HG02938 (cell line): ENCODE data around the gene TCHH.
A peak's percentile ranks its signal among the peaks of the same experiment; 100 is the strongest.
"Not testable (repeated sequence)": the region's sequence is repeated elsewhere in the genome, so short reads cannot be mapped to it uniquely, and the experiment has no call there.

Experiments
- ATAC-seq: cut with Tn5 transposase; IDR thresholded peaks from one replicate; pipeline ENCODE4 v1.9.1; 2021; ENCODE audit warnings: mild to moderate bottlenecking, moderate library complexity; ENCODE audit not compliant: unreplicated experiment

The TCHH gene

GRCh38 chr1:152115344-152115743 is at the start of gene TCHH:
Gene TCHH (minus strand): TSS chr1:152115444. CDS start chr1:152114080, 1,364 bp downstream.
- ATAC-seq: no peak

GRCh38 chr1:152164517-152165136 is 49.4 kb upstream of the TCHH start:
- ATAC-seq: no peak

- no peak for ATAC-seq
These were observed 47.7 kb upstream of the TCHH start for GRCh38 chr1:152162792-152163463.

GRCh38 chr1:152160576-152160975 is 45.3 kb upstream of the TCHH start:
- ATAC-seq: no peak

- ATAC-seq: no peak
These were observed 43.9 kb upstream of the TCHH start, which contains the start of gene RPTN for GRCh38 chr1:152159144-152159543. Gene RPTN (minus strand): TSS chr1:152159228. CDS start chr1:152157889, 1,339 bp downstream.

GRCh38 chr1:152153996-152154395 is 38.8 kb upstream of the TCHH start:
- ATAC-seq: no peak

- no peak for ATAC-seq
These were observed 36.4 kb upstream of the TCHH start for GRCh38 chr1:152151646-152152045.

- no peak for ATAC-seq
These were observed 33.7 kb upstream of the TCHH start for GRCh38 chr1:152148981-152149380.

- no peak for ATAC-seq
These were observed 32.8 kb upstream of the TCHH start for GRCh38 chr1:152148051-152148450.

GRCh38 chr1:152145769-152146168 is 30.5 kb upstream of the TCHH start:
- no peak for ATAC-seq

- ATAC-seq: not testable (repeated sequence)
These were observed 29.5 kb upstream of the TCHH start for GRCh38 chr1:152144674-152145183.

- peak; percentile 84 for ATAC-seq
These were observed 28.1 kb upstream of the TCHH start for GRCh38 chr1:152143150-152143887.

GRCh38 chr1:152141971-152142584 is 26.8 kb upstream of the TCHH start:
- no peak for ATAC-seq

GRCh38 chr1:152137215-152137614 is 22.0 kb upstream of the TCHH start:
- no peak for ATAC-seq

GRCh38 chr1:152130186-152130585 is 14.9 kb upstream of the TCHH start:
- ATAC-seq: no peak

GRCh38 chr1:152127673-152128072 is 12.4 kb upstream of the TCHH start:
- no peak for ATAC-seq

- no peak for ATAC-seq
These were observed 10.7 kb upstream of the TCHH start for GRCh38 chr1:152125834-152126443.

GRCh38 chr1:152118915-152119314 is 3.7 kb upstream of the TCHH start:
- no peak for ATAC-seq

GRCh38 chr1:152112885-152113432 is 2.3 kb downstream of the TCHH start:
- no peak for ATAC-seq

- no peak for ATAC-seq
These were observed 3.0 kb downstream of the TCHH start for GRCh38 chr1:152112101-152112884.
